HG02571 (cell line): ENCODE measurements around the gene SRRM2.
A peak's percentile ranks its signal among the peaks of the same experiment; 100 is the strongest.

Experiments
- ATAC-seq: cut with Tn5 transposase; IDR thresholded peaks from one replicate; pipeline ENCODE4 v1.9.1; 2021; ENCODE audit warnings: mild to moderate bottlenecking, moderate library complexity; ENCODE audit not compliant: unreplicated experiment

SRRM2 gene

GRCh38 chr16:2775765-2776499 lies 23.5 kb downstream of the SRRM2 start:
- ATAC-seq, result no peak

GRCh38 chr16:2776500-2777139 lies 24.2 kb downstream of the SRRM2 start:
- ATAC-seq, result peak; percentile 16

GRCh38 chr16:2777231-2777902 lies 24.9 kb downstream of the SRRM2 start, which contains the start of gene ELOB:
Gene ELOB (minus strand): TSS chr16:2777280. CDS start chr16:2777239, 41 bp downstream.
- peak; percentile 82 for ATAC-seq

DNA sequence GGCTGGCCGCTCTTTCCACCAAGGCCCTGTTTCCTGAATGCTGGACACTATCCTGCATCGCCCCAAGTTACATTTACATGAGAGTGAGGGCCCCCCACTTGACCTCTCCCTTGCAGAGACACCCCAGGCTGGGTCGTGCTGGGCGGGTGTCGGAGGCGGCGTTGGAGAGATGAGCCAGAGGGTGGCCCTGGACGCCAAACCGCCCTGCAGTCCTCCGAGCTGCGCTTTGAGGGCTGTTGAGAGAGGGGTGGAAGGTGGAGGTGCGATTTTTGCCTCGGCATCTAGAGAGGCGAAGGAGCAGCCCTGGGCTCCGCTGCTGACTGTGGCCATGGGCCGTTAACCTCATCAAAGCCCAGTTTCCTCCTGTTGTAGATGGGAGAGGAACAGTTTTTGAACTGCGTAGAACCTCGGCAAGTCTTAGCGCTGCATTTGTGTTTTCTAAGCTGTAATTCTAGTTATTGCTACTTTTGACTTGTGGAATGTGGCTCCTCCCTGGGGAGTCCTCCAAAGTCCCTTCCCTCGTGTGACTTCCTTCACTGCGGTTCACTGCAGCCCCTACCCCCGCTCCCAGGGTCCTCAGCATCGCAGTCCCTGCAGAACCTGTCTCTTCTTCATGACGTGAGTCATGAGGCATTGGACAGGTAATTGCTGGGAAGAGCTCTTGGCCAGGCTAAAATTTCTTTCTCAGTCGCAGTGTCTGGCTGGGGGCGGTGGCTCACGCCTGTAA lies 25.6 kb downstream of the SRRM2 start:
- no peak for ATAC-seq

GRCh38 chr16:2778630-2778958 lies 26.2 kb downstream of the SRRM2 start:
- ATAC-seq, result no peak

- ATAC-seq, result no peak
Observed at GRCh38 chr16:2779151-2779920, 26.9 kb downstream of the SRRM2 start.

DNA sequence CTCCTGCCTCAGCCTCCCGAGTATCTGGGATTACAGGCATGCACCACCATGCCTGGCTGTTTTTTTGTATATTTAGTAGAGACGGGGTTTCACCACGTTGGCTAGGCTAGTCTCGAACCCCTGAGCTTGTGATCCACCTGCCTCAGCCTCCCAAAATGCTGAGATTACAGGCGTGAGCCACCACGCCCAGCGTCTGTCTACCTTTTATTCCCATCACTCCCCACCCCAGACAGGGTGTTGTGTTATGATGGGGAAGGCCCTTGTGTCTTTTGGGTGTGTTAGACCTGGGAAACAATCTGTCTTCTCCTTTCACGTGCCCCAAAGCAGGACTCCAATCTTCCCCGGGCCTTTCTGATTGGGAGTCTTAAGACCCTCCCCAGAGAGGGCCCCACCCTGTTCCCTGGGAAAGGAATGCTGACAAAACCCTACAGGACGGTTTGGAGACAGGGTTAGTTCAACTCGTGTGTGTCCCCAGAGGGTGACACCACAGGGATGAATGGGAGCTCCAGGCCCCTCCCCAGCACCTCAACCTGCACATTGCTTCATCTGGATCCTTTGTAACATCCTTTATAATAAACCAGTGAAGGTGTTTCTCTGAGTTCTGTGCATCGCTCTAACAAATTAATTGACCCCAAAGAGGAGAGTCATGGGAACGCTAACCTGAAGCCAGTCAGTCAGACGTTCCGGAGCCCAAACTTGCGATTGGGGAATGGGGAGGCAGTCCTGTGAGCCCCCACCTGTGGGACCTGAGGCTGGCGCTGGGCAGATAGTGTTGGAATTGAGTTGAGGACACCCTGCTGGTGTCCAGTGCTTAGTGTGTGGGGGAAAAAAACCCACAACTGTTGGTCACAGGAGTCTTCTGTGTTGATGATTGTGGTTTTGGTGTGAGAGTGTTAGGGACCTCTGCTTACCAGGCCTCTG lies 27.8 kb downstream of the SRRM2 start:
- ATAC-seq, result no peak

- ATAC-seq, result no peak
Observed at GRCh38 chr16:2782583-2783351, 30.3 kb downstream of the SRRM2 start.

DNA sequence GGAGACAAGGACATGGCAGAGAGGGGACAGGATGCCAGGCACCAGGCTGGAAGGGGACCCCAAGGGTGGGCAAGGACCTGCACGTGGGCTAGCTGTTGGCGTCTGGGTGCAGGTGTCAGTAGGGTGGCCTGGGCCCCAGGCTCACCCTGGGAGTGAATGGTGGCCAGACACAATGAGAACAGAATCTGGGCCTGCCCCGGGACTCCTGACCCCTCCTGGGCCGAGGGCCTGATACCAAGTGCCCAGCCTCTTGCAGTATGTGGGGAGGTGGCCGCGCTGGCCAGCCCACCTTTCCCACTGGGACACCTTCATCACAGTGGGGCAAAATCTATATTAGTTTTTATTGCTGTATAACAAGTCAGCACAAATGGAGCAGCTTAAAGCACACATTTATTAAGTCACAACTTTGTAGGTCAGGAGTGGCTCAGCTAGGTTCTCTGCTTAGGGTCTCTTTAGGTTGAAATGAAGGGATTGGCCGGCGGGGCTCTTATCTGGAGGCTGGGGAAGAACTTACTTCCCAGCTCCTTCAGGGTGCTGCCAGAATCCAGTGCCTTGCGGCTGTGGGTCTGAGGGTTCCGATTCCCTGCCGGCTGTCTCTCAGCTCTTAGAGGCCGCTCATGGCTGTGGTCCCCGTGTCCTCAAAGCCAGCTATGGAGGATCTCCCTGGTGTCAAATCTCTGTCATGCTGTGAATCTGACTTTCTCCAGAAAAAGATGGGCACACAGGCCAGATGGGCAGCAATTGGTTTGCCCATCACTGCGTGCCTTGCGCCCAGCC lies 31.3 kb downstream of the SRRM2 start:
- no peak for ATAC-seq

GRCh38 chr16:2784358-2785100 lies 32.1 kb downstream of the SRRM2 start:
- no peak for ATAC-seq

GRCh38 chr16:2785101-2785991 lies 32.9 kb downstream of the SRRM2 start:
- no peak for ATAC-seq

GRCh38 chr16:2786061-2786825 lies 33.8 kb downstream of the SRRM2 start:
- no peak for ATAC-seq

- no peak for ATAC-seq
Observed at GRCh38 chr16:2786826-2787151, 34.4 kb downstream of the SRRM2 start.

- ATAC-seq, result no peak
Observed at GRCh38 chr16:2787406-2787805, 35.0 kb downstream of the SRRM2 start, which contains the start of gene PRSS33. Gene PRSS33 (minus strand): TSS chr16:2787560. CDS start chr16:2786547, 1,013 bp downstream.

DNA sequence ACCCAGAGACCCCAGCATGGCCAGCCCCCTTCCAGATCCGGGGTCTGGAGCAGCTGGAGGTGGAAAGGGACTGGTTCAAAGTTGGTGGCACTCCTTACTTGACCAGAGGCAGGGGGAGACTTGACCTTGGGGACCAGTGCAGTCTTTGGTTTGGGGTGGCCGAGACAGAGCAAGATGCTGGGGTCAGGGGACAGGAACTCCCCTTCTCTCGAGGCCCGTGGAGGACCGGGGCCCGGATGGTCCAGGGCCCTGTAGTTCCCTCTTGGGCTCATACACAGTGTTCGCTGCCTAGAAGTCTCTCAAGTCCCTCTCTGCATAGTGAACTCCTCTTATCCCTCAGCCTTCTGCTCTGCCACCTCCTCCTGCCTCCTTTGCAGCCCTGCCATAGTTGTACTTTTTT lies 35.5 kb downstream of the SRRM2 start:
- no peak for ATAC-seq

DNA sequence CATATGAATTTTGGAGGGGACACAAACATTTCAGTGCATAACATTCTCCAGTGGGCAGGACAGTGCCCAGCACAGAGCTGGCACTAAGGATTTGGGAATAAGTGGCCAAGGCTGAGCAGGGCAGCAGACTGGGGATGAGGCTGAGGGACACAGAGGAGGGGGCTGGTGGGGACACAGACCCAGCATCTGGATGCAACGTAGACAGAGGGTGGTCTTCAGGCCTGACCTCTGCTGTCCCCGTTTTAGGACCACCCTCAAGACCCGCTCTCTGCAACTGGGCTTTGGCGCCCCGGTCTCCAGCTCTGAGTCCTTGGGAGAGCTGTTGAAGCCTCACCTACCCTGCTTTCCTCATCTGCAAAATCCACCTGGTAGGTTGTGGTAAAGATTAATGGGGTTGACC lies 38.2 kb downstream of the SRRM2 start:
- ATAC-seq, result no peak
